Lower leg skin (tissue), 4 donors: ENCODE measurements around the gene RAB43. TPM values are rescaled to one million over a fixed set of nuclear protein-coding genes. Genes with fewer than 3 reads are reported as not detected.
"Not testable (repeated sequence)": the region's sequence is repeated elsewhere in the genome, so short reads cannot be mapped to it uniquely, and the experiment has no call there.

Experiments
- DNase-seq, 2 donors: peaks; one replicate each; pipeline ENCODE4 v3.0.0-alpha.2; 2019; ENCODE audit warnings: low spot score in 2 of 2
- H3K4me3 ChIP-seq: fragments of 200-600 bp; sonication (generic); 2 replicates; pipeline ENCODE4 v1.5.1; 2017; ENCODE audit warnings: mild to moderate bottlenecking, low read depth; ENCODE audit not compliant: poor library complexity, severe bottlenecking
- POLR2A ChIP-seq, 2 donors: fragments of 450-650 bp; IDR thresholded peaks; one replicate each; pipeline ENCODE4 v1.6.1; 2016 to 2017; ENCODE audit warnings: antibody characterized with exemption in 2 of 2, mild to moderate bottlenecking in 1 of 2, moderate library complexity in 1 of 2
- WGBS, 2 donors: methylation state at CpG; one replicate each; pipeline ENCODE4 v1.1.5; 2018; 5-methylcytosine and 5-hydroxymethylcytosine counted together
- intact Hi-C: fragments of 100-400 bp; cut with DNase I; formaldehyde crosslinking; loops from one replicate; pipeline ENCODE4 v1.15.0; 2023; ENCODE audit warnings: low total_unique reads
- total RNA-seq, 4 donors: library from RNA; depleted of rRNA; stranded (reverse); fragments of >200 nt; gene quantifications; one replicate each; pipeline ENCODE4 v1.1.0, GENCODE V29; 2016
- TF ChIP-seq, protein P1 (sequence below), 3 donors: fragments of 450-650 bp; IDR thresholded peaks; one replicate each; pipeline ENCODE4 v1.5.1; 2016; ENCODE audit warnings: antibody characterized with exemption in 3 of 3, mild to moderate bottlenecking in 3 of 3, moderate library complexity in 2 of 3

Gene RAB43
- total RNA-seq, 4 donors from 2014 or later: 5.4 to 12.1 (median 11.2) TPM

DNA sequence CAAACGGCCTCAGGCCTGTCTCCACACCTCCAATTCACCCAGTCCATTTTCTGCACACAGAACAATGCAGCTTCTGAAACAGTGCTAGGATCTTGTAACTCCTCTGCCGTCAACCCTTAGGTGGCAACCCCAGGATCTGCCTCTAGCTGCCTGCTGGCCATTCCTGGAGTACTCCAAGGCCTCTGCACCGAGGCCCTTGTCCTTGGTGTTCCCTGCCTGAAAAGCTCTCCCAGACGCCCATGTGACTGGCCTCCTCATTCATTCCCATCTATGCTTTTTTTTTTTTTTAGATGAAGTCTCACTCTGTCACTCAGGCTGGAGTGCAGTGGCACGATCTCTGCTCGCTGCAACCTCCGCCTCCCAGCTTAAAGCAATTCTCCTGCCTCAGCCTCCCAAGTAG, 18.3 kb downstream of the RAB43 start:
- TF ChIP-seq POLR2A (IDR thresholded peaks at IDR 0.05): no peak
- TF ChIP-seq, protein P1, sequence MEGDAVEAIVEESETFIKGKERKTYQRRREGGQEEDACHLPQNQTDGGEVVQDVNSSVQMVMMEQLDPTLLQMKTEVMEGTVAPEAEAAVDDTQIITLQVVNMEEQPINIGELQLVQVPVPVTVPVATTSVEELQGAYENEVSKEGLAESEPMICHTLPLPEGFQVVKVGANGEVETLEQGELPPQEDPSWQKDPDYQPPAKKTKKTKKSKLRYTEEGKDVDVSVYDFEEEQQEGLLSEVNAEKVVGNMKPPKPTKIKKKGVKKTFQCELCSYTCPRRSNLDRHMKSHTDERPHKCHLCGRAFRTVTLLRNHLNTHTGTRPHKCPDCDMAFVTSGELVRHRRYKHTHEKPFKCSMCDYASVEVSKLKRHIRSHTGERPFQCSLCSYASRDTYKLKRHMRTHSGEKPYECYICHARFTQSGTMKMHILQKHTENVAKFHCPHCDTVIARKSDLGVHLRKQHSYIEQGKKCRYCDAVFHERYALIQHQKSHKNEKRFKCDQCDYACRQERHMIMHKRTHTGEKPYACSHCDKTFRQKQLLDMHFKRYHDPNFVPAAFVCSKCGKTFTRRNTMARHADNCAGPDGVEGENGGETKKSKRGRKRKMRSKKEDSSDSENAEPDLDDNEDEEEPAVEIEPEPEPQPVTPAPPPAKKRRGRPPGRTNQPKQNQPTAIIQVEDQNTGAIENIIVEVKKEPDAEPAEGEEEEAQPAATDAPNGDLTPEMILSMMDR (IDR thresholded peaks at IDR 0.05): no peak
- WGBS, 2 donors: 86 to 92% methylated on average over 7 of the region's 7 CpGs
- intact Hi-C loops: no loop called here
- DNase-seq: no peak
- no peak overlapping the region for H3K4me3 ChIP-seq

DNA sequence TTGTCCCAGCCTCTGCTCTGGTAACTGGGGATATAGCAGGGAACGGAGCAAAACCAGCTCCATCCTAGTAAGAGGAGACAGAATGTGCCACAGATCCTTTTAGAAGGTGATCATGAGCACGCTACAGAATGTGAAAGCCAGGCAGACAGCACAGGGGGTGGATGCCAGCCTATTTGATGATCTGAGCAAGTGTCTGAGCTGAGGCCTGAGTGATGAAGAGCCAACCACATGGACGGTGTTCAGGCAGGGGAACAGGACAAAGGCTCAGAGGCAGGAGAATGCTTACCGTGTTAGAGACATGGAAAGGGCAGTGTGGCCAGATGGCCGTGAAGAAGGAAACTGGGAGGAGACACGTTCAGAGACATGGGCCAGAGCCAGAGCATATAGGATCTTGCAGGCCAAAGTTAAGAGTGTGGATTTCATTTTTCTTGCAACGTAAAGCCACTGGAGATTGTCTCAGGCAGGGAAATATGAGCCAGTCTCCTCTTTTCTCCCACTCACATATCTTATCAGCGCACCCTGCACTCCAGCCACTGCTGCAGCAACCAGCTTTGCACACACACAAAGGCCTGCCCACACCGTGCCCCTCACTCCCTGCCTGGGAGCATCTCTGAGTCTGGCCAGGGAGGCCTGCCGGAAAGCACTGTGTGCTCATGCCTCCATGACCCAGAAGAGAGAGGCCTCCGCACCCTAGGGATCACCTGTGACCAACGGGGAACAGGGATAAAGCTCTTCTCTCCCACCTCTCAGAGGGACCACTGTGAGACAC, 20.1 kb downstream of the RAB43 start:
- 86 to 92% methylated on average over 12 of the region's 12 CpGs for WGBS, 2 donors
- no peak for DNase-seq
- no peak for TF ChIP-seq POLR2A (IDR thresholded peaks at IDR 0.05)
- TF ChIP-seq, protein P1 (IDR thresholded peaks at IDR 0.05): no peak
- no peak overlapping the region for H3K4me3 ChIP-seq
- intact Hi-C loops: no loop called here

DNA sequence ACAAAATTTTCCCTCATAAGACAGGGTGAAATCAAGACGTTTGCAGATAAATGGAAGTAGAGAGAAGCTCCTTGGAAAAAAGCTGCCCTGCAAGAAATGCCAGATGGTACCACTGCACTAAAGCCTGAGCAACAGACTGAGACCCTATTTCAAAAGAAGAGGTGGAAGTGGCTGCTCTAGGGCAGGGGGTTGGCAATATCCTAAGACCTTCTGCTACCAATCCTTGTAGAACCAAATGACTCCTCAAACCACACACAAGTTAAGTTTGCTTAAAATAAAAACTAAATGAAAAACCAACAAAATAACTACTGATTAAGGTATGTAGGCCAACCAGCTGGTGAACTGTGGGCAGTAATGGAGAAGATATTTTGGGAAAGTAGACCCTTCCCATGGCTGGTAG, 21.3 kb downstream of the RAB43 start:
- no peak for DNase-seq
- WGBS, 2 donors: 57 to 69% methylated on average over 1 of the region's 1 CpG
- intact Hi-C loops: no loop called here
- TF ChIP-seq, protein P1 (IDR thresholded peaks at IDR 0.05): no peak
- TF ChIP-seq POLR2A (IDR thresholded peaks at IDR 0.05): no peak
- no peak overlapping the region for H3K4me3 ChIP-seq

DNA sequence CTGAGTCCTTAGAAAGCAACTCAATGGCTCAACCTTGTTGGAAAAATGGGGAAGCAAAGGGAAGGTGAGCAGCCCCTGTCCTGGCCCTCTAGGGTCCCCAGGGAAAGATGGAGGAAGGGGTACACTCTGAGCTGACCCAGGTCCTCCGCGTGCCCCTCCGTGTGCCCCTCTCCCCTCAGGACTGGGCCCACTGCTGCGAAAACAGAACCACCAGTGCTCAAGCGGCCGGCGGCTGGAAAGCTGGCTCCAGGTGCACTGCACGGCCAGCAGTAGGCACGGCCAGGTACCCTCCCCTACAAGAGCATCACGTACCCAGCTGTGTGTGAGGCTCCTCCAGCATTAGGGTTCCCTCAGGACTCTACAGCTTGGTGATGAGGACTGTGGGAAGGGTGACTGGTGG, 26.3 kb downstream of the RAB43 start:
- no peak overlapping the region for H3K4me3 ChIP-seq
- intact Hi-C loops: no loop called here
- TF ChIP-seq POLR2A (IDR thresholded peaks at IDR 0.05): no peak
- TF ChIP-seq, protein P1 (IDR thresholded peaks at IDR 0.05): no peak
- no peak for DNase-seq
- 94 to 99% methylated on average over 7 to 10 of the region's 10 CpGs for WGBS, 2 donors

DNA sequence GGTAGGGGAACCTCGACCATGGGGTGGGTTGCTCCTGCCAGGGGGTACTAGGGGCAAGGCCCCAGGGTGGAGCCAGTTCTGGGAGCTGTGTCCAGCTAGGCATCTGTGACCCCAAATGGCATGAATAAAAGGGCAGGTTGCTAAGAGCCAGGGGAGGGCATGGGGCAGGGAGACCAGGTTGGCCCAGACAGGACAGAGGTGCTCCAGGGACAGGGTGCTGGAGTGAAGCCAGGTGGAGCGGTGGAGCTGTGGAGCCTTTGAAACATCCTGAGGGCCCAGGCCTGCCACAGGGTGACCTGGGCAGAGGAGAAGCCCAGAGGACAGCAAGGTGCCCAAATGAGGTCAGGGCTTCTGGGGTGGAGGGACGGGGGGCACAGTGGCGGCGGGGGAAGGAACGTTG, 33.3 kb downstream of the RAB43 start:
- WGBS, 2 donors: no CpG with 5 or more reads among the region's 6 CpGs
- H3K4me3 ChIP-seq, intact Hi-C loops, DNase-seq: not testable (repeated sequence)

DNA sequence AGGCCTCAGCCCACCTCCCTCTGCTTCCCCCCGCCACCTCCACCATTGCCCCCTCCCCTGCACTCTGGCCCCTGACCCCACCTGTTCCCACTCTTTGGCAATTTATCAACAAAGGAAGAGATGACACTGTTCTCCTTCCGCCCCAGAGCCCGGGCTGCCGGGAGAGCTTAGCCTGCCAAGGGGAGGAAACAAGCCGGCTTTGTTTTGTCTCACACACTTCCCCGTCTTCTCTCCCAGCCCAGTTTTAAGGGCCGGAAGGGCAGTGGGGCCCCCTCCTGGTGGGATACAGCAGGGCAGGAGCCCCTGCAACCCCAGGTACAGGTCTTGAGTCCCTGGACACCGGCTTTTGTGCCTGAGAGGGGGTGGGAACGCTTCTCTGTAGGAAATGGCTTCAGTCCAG, 33.7 kb downstream of the RAB43 start:
- H3K4me3 ChIP-seq, DNase-seq, intact Hi-C loops: not testable (repeated sequence)
- WGBS, 2 donors: 0% methylated on average over 3 of the region's 9 CpGs; no CpG with 5 or more reads in 1 of the 2 donors
